HepG2 (cell line): ENCODE measurements around the gene LGALS8. TPM values are rescaled to one million over a fixed set of nuclear protein-coding genes. Genes with fewer than 3 reads are reported as not detected.

Experiments used
- ATAC-seq: fragments of 200-7000 bp; cut with Tn5 transposase; 3 replicates; pipeline ENCODE4 v1.9.1; 2020; ENCODE audit warnings: mild to moderate bottlenecking, moderate library complexity
- BruUV-seq: library from RNA; stranded (reverse); fragments of 400-500 nt; replicated peaks from 2 replicates; lab custom pipeline; 2021; lab: Mats Ljungman, UMichigan
- CTCF ChIA-PET: fragments of 300-600 bp; formaldehyde crosslinking; extraction: SDS; loops from one replicate; lab custom pipeline; 2021; ENCODE audit warnings: low total read pairs, inconsistent platforms, low intra/inter-chr PET ratio; lab: Yijun Ruan, JAX
- POLR2A ChIA-PET: fragments of 350-600 bp; sonication (Branson Sonifier 250); formaldehyde crosslinking; loops from one replicate; lab custom pipeline; 2020; ENCODE audit warnings: antibody characterized with exemption, inconsistent platforms; lab: Yijun Ruan, JAX
- DNase-seq: peaks from one replicate; pipeline ENCODE4 v3.0.0-alpha.2; 2015; ENCODE audit warnings: low spot score
- FAIRE-seq: peaks from 3 replicates; lab custom pipeline; 2011; peaks lifted over from hg19 to GRCh38; lab: Jason Lieb, UNC
- H2AFZ ChIP-seq: one replicate; pipeline ENCODE4 v1.6.1; 2011; ENCODE audit warnings: low read length, inconsistent platforms
- H3K27ac ChIP-seq: fragments of 300-600 bp; 3 replicates; pipeline ENCODE4 v1.8.0; 2011; ENCODE audit warnings: mixed run types, mild to moderate bottlenecking, mixed read lengths, low read length, inconsistent platforms; ENCODE audit not compliant: insufficient read depth; ENCODE audit errors: extremely low read length
- H3K27me3 ChIP-seq, 2 experiments: fragments of 200-600 bp in 1 of 2; 2 replicates in 1 of 2; 3 replicates in 1 of 2; pipeline versions ENCODE4 v1.6.0 to v1.8.0; 2011; ENCODE audit warnings: low read length in 2 of 2, mild to moderate bottlenecking in 2 of 2, moderate library complexity in 2 of 2, inconsistent platforms in 1 of 2; ENCODE audit not compliant: insufficient read depth in 2 of 2, control insufficient read depth in 1 of 2
- H3K36me3 ChIP-seq, 2 experiments: fragments of 200-600 bp in 1 of 2; replicated peaks in 1 of 2; 2 replicates in 1 of 2; 3 replicates in 1 of 2; pipeline versions ENCODE4 v1.5.1 to v1.8.0; 2011; ENCODE audit warnings: low read length in 2 of 2, inconsistent platforms in 1 of 2; ENCODE audit not compliant: insufficient read depth in 2 of 2, control insufficient read depth in 1 of 2
- H3K4me1 ChIP-seq: 2 replicates; pipeline ENCODE4 v1.5.1; 2012; ENCODE audit warnings: low read length, inconsistent platforms; ENCODE audit not compliant: insufficient read depth
- H3K4me2 ChIP-seq: 2 replicates; pipeline ENCODE4 v1.6.0; 2011; ENCODE audit warnings: low read depth, low read length, inconsistent platforms
- H3K4me3 ChIP-seq, 3 experiments: fragments of 200-600 bp in 1 of 3; sonication (generic), shearing (Covaris generic) in 1 of 3; replicated peaks in 1 of 3; 2 replicates each; pipeline ENCODE4 v1.5.1; 2011 to 2016; ENCODE audit warnings: low read length in 3 of 3, inconsistent platforms in 2 of 3, low read depth in 2 of 3, mild to moderate bottlenecking in 2 of 3, control low read depth in 1 of 3, mixed read lengths in 1 of 3; ENCODE audit not compliant: insufficient read depth in 1 of 3
- H3K79me2 ChIP-seq: one replicate; pipeline ENCODE4 v1.6.1; 2011; ENCODE audit warnings: low read length, inconsistent platforms; ENCODE audit not compliant: insufficient read depth
- H3K9ac ChIP-seq: 2 replicates; pipeline ENCODE4 v1.6.0; 2011; ENCODE audit warnings: mild to moderate bottlenecking, low read depth, low read length, inconsistent platforms; ENCODE audit not compliant: insufficient read depth
- H3K9me3 ChIP-seq: 2 replicates; pipeline ENCODE4 v1.5.1; 2012; ENCODE audit warnings: mild to moderate bottlenecking, low read length
- H4K20me1 ChIP-seq: 2 replicates; pipeline ENCODE4 v1.6.0; 2011; ENCODE audit warnings: inconsistent platforms, mild to moderate bottlenecking, low read length, moderate library complexity; ENCODE audit not compliant: insufficient read depth
- ADNP ChIP-seq: sonication (generic); formaldehyde crosslinking; IDR thresholded peaks from 2 replicates; pipeline ENCODE4 v1.4.0; 2020; ENCODE audit warnings: missing genetic modification reagents
- AKAP8 ChIP-seq: sonication (generic); formaldehyde crosslinking; IDR thresholded peaks from 2 replicates; pipeline ENCODE4 v1.5.1; 2020; ENCODE audit warnings: mild to moderate bottlenecking, missing genetic modification reagents
- ATF7 ChIP-seq, 2 experiments: fragments of 450-650 bp in 1 of 2; sonication (generic) in 1 of 2; formaldehyde crosslinking in 1 of 2; IDR thresholded peaks; 2 replicates each; pipeline versions ENCODE4 v1.4.0 to v1.6.1; 2016 to 2020; ENCODE audit warnings: antibody characterized with exemption in 1 of 2, mild to moderate bottlenecking in 1 of 2, missing genetic modification reagents in 1 of 2
- MYNN ChIP-seq: sonication (generic); formaldehyde crosslinking; IDR thresholded peaks from 2 replicates; pipeline ENCODE4 v1.4.0; 2020; ENCODE audit warnings: mild to moderate bottlenecking, low read depth, missing genetic modification reagents
- NFE2L1 ChIP-seq: sonication (generic); formaldehyde crosslinking; IDR thresholded peaks from 2 replicates; pipeline ENCODE4 v1.4.0; 2020; ENCODE audit warnings: missing genetic modification reagents, mild to moderate bottlenecking, borderline replicate concordance
- NR3C1 ChIP-seq: sonication (generic); formaldehyde crosslinking; IDR thresholded peaks from 2 replicates; pipeline ENCODE4 v1.4.0; 2020; ENCODE audit warnings: missing genetic modification reagents
- RAD21 ChIP-seq: fragments of 450-650 bp; formaldehyde crosslinking; IDR thresholded peaks from 2 replicates; pipeline ENCODE4 v1.5.0; 2020; ENCODE audit warnings: mild to moderate bottlenecking
- TCF7L2 ChIP-seq: IDR thresholded peaks from 2 replicates; pipeline ENCODE4 v1.6.1; 2011; ENCODE audit warnings: mild to moderate bottlenecking, low read depth, low read length, moderate library complexity
- TRIM24 ChIP-seq: sonication (generic); formaldehyde crosslinking; IDR thresholded peaks from 2 replicates; pipeline ENCODE4 v1.8.0; 2022; ENCODE audit warnings: mild to moderate bottlenecking, missing genetic modification reagents
- U2AF1 ChIP-seq: fragments of 200-400 bp; formaldehyde crosslinking; optimal IDR thresholded peaks from 2 replicates; pipeline ENCODE3; 2017; ENCODE audit warnings: mild to moderate bottlenecking, low read depth, low read length
- ZNF354B ChIP-seq: sonication (generic); formaldehyde crosslinking; IDR thresholded peaks from 2 replicates; pipeline ENCODE4 v1.8.0; 2022; ENCODE audit warnings: mild to moderate bottlenecking, missing genetic modification reagents
- ZNF615 ChIP-seq: sonication (generic); formaldehyde crosslinking; IDR thresholded peaks from 2 replicates; pipeline ENCODE4 v1.5.0; 2020; ENCODE audit warnings: mild to moderate bottlenecking, missing genetic modification reagents, borderline replicate concordance
- WGBS: methylation state at CpG from one replicate; pipeline ENCODE4 v1.1.6; 2017; ENCODE audit warnings: low lambda C conversion rate; 5-methylcytosine and 5-hydroxymethylcytosine counted together
- in situ Hi-C: cut with HindIII; loops from 2 replicates; pipeline ENCODE4 v1.10.0; 2017; ENCODE audit warnings: low pct_unique_long_range_greater_than_20kb; ENCODE audit not compliant: extremely low pct_ligation_motif_present
- intact Hi-C: fragments of 100-400 bp; cut with micrococcal nuclease; formaldehyde crosslinking; loops from one replicate; pipeline ENCODE4 v1.10.0; 2022; ENCODE audit not compliant: unreplicated experiment
- polyA plus RNA-seq, 8 experiments: library from polyadenylated mRNA; depleted of rRNA in 3 of 8; stranded (reverse) in 7 of 8; unstranded in 1 of 8; fragments of >200 nt; fragmentation: Illumina TruSeq in 4 of 8; extraction: Trizol in 4 of 8; gene quantifications; 2 replicates each; pipeline versions ENCODE4 v1.2.1 to v1.2.3, GENCODE V29; 2011 to 2016; ENCODE audit warnings: low read depth in 4 of 8, missing spikeins in 1 of 8, mixed read lengths in 1 of 8; ENCODE audit not compliant: insufficient read depth in 1 of 8
- total RNA-seq, 5 experiments: library from RNA; depleted of rRNA; stranded (reverse); fragments of >200 nt; fragmentation: Illumina TruSeq; extraction: Trizol; gene quantifications; 2 replicates each; pipeline ENCODE4 v1.2.3, GENCODE V29; 2016; ENCODE audit warnings: low read depth in 1 of 5
- TF ChIP-seq, protein P1 (sequence below): sonication (generic); formaldehyde crosslinking; IDR thresholded peaks from 2 replicates; pipeline ENCODE4 v1.4.0; 2020; ENCODE audit warnings: missing genetic modification reagents

Gene LGALS8
- total and polyA plus RNA-seq, 2 of the 13 experiments (the other 11 are each of a cell fraction or from before 2014, with no cell fraction given): 29.3 to 185 TPM

DNA sequence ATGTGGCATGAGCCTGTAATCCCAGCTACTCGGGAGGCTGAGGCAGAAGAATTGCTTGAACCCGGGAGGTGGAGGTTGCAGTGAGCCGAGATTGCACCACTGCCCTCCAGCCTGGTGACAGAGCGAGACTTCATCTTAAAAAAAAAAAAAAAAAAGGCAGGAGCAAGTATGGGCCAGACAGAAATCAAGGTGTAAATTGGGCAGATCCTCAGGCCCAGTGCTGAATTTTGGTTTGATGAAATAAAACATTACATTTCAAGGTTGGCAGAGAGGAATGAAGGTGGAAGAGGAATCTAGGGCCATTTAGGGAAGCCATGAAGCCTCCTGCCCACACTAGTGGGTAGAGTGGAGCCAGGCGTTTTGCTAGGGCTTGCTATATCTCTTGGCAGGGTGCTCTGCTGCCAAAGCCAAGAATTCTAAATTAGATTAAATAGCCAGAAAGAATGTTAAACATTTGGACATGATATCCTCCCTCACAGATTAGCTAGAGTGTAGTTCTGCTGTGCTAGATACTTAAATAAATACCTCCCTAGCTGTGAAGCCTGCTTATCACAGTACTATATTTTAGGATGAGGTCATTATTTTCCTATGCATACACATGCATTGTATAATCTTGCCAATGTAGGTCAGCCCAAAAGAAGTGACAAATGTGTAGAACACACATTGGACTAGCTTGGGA is 16.6 kb upstream of the LGALS8 start:
- Histone ChIP-seq H3K36me3 (no peaks in the 10 kb centered on the region), H3K4me2 (no peak overlapping the region), H3K4me3 (no peak overlapping the region), H3K9me3 (no peaks in the 10 kb centered on the region), H4K20me1 (no peaks in the 10 kb centered on the region), H3K79me2 (no peaks in the 10 kb centered on the region), H3K9ac (no peak overlapping the region), H3K27me3 (no peaks in the 10 kb centered on the region), H3K27ac (no peak overlapping the region), H3K4me1 (peaks cover 72% of the 10 kb centered on the region), H2AFZ (no peak overlapping the region)
- 78% methylated on average over 5 of the region's 5 CpGs for WGBS
- ATAC-seq (no peak), DNase-seq (peak; percentile 46), FAIRE-seq (no peak)
- in situ Hi-C loops: no loop called here
- intact Hi-C loops: no loop called here
- ChIA-PET CTCF (no interaction called here), POLR2A (interaction anchor here (1.0 to 1.6 kb wide), 3 partner anchors 9 to 16 kb away, joined by 3 read pairs; partner anchors contain the start of gene LGALS8)
- TF ChIP-seq ATF7 (IDR thresholded peaks at IDR 0.05) (peak; percentile 75), ATF7 (CRISPR knock-in tag; IDR thresholded peaks at IDR 0.05) (no peak), RAD21 (CRISPR knock-in tag) (no peak), ZNF615 (CRISPR knock-in tag) (no peak)
- no TSS peak for BruUV-seq

DNA sequence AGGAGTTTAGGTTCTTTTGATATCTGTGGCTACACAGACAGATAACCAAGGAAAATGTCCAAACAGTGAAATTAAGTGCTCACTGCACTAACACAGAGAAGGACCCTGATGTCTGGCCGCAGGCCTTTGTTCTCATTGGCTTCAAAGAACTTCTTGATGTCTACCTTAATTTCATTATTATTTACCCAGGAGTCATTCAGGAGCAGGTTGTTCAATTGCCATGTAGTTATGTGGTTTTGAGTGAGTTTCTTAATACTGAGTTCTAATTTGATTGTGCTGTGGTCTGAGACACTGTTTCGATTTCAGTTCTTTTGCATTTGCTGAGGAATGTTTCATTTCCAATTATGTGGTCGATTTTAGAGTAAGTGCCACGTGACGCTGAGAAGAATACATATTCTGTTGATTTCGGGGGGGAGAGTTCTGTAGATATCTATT is 15.2 kb upstream of the LGALS8 start:
- Histone ChIP-seq H3K27ac (no peak overlapping the region), H3K36me3 (no peaks in the 10 kb centered on the region), H3K4me3 (no peak overlapping the region), H3K9me3 (no peaks in the 10 kb centered on the region), H3K9ac (no peak overlapping the region), H3K4me2 (no peak overlapping the region), H3K27me3 (no peaks in the 10 kb centered on the region), H2AFZ (no peak overlapping the region), H3K79me2 (no peaks in the 10 kb centered on the region), H4K20me1 (no peaks in the 10 kb centered on the region), H3K4me1 (peaks cover 72% of the 10 kb centered on the region)
- intact Hi-C loops: no loop called here
- ATAC-seq (no peak), FAIRE-seq (no peak), DNase-seq (no peak)
- TF ChIP-seq TRIM24 (CRISPR knock-in tag) (no peak), ZNF354B (CRISPR knock-in tag) (no peak), TCF7L2 (no peak), NFE2L1 (no peak), U2AF1 (no peak), NR3C1 (CRISPR knock-in tag) (no peak), AKAP8 (CRISPR knock-in tag) (no peak), ADNP (CRISPR knock-in tag) (no peak), MYNN (no peak)
- TF ChIP-seq, protein P1, sequence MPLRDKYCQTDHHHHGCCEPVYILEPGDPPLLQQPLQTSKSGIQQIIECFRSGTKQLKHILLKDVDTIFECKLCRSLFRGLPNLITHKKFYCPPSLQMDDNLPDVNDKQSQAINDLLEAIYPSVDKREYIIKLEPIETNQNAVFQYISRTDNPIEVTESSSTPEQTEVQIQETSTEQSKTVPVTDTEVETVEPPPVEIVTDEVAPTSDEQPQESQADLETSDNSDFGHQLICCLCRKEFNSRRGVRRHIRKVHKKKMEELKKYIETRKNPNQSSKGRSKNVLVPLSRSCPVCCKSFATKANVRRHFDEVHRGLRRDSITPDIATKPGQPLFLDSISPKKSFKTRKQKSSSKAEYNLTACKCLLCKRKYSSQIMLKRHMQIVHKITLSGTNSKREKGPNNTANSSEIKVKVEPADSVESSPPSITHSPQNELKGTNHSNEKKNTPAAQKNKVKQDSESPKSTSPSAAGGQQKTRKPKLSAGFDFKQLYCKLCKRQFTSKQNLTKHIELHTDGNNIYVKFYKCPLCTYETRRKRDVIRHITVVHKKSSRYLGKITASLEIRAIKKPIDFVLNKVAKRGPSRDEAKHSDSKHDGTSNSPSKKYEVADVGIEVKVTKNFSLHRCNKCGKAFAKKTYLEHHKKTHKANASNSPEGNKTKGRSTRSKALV: no peak
- CTCF ChIA-PET: no interaction called here
- in situ Hi-C loops: no loop called here
- 82% methylated on average over 6 of the region's 6 CpGs for WGBS
- POLR2A ChIA-PET: interaction anchor here (1.3 to 1.6 kb wide), 2 partner anchors 13 to 15 kb away, joined by 3 read pairs; partner anchors contain the start of gene LGALS8
- no TSS peak for BruUV-seq
